Activated CD4-positive, CD25-positive, alpha-beta regulatory T cell treated with anti-CD3 and anti-CD28 coated beads, Interleukin-2, amount 50 U/mL, for 72 hours (primary cell): ENCODE measurements around the gene COL9A3.
"Not testable (repeated sequence)": the region's sequence is repeated elsewhere in the genome, so short reads cannot be mapped to it uniquely, and the experiment has no call there.

ENCODE experiments used
- DNase-seq: peaks from one replicate; pipeline ENCODE4 v3.0.0; 2021

Gene COL9A3

DNA sequence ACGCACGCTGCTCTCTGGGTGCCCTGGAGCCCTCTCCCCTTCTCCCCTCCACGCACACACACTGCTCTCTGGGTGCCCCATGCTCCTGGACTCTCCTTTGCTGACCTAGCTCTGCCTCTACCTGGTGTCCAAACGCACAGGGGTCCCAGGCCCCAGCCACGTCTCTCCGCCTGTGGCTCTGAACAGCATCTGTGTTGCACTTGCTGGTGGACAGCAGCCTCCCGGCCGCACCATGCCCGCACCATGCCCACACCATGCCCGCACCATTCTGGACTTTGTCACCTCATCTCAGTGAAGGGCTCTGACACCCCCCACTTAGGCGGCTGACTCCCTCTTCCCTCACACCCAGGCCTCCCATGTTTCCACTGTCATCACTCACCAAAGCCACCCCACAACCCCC lies 23.0 kb downstream of the COL9A3 start:
- no peak for DNase-seq

GRCh38 chr20:62840244-62841197 lies 23.7 kb downstream of the COL9A3 start:
- no peak for DNase-seq

DNA sequence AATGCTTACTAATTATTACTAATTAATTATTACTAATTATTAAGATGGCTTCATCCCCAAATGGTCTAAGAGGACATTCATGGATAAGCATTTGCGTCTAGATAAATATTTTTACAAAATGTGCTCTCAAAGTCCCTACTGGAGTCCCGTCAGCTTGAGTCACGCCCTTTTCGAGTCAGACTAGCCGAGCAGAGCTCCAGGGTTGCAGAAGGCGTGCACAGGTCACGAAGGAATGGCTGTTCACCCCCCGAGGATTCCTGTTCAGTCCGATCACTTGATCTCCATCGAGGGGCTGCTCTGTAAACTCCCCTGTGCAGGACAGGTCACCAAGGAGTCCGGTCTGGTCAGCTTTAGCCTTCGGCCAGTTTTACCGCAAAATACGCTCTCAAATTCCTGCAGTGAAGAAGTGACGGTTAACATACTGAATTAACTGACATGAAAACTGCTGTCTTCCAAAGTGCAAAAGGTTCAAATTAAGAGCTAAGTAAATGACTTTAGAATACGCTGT lies 24.9 kb downstream of the COL9A3 start:
- DNase-seq, result no peak

DNA sequence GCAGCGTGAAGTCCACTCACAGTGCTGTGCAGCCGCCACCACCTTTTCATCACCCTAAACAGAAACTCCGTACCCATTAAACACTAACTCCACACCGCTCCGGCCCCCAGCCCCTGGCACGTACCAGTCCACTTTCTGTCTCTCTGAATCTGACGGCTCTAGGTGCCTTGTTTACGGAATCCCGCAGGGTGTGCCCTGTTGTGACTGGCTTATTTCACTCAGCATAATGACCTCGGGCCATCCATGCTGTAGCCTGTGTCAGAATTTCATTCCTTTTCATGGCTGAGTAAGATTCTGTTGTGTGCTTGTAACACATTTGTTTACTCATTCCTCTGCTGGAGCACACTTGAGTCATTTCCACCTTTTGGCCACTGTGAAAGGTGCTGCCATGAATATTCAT lies 26.8 kb downstream of the COL9A3 start:
- no peak for DNase-seq

GRCh38 chr20:62844182-62844581 lies 27.3 kb downstream of the COL9A3 start:
- no peak for DNase-seq

GRCh38 chr20:62845416-62846160 lies 28.7 kb downstream of the COL9A3 start:
- DNase-seq, result no peak

DNA sequence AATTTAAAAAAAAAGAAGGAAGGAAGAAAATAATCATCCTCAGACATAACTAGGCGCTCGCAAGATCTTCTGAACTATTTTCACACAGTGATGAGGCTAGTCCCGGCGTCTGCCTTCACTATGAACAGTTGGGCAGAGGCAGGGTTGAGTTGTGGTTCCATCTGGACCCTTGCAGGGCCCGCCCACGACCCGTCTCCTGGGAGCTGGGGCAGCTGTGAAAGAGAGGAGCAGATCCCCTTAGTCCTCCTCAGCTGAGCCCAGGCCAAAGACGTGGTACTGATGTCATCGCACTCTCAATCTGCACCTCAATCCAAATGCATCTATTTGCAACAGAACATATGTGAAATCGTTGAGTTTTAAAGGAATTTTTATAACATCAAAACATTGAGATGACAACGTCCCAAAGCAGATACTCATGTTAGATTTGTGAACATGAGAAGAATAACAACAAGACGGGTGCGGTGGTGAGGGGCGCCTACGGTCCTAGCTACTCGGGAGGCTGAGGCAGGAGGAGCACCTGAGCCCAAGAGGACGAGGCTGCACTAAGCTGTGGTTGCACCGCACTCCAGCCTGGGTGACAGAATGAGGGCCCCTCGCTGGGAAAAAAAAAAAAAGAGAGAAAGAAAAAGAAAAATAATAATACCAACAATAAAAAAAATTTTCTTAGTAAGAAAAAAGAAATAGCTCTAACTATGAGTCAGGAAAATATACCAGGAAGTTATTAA lies 29.5 kb downstream of the COL9A3 start:
- no peak for DNase-seq

- DNase-seq, result not testable (repeated sequence)
These were observed 32.1 kb downstream of the COL9A3 start for GRCh38 chr20:62848917-62849316.

DNA sequence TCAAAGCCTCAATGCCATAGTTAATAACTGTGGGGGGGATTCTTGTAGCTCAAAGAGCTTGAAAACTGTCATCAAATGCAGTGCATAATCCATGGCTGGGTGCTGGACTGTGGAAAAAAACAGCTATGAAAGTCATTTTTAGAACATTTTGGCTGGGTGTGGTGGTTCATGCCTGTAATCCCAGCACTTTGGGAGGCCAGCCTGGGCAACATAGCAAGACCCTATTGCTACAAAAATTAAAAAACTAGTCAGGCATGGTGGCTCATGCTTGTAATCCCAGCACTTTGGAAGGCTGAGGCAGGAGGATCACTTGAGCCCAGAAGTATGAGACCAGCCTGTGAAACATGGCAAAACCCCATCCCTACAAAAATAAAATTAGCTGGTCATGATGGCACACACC lies 32.6 kb downstream of the COL9A3 start:
- DNase-seq, result no peak

GRCh38 chr20:62850333-62850974 lies 33.6 kb downstream of the COL9A3 start:
- no peak for DNase-seq

- DNase-seq, result no peak
These were observed 35.3 kb downstream of the COL9A3 start for GRCh38 chr20:62852196-62852595.

GRCh38 chr20:62852841-62853240 lies 36.0 kb downstream of the COL9A3 start:
- no peak for DNase-seq

- DNase-seq, result not testable (repeated sequence)
These were observed 36.5 kb downstream of the COL9A3 start for GRCh38 chr20:62853304-62853703.

- DNase-seq, result no peak
These were observed 37.3 kb downstream of the COL9A3 start for GRCh38 chr20:62854121-62854520.

DNA sequence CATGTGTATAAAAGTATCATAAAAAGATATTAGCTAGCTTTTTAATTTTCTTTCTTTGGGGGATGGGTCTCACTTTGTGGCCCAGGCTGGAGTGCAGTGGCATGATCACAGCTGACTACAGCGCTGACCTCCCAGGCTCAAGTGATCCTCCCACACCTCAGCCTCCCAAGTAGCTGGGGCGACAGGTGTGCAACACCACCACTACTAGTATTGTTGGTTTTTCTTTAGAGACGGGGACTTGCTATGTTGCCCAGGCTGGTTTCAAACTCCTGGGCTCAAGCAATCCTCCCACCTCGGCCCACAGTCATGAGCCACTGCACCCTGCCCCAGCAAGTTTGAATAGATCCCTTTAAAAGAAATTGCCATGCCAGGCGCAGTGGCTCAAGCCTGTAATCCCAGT lies 38.3 kb downstream of the COL9A3 start:
- DNase-seq, result no peak

- DNase-seq, result no peak
These were observed 40.2 kb downstream of the COL9A3 start for GRCh38 chr20:62856931-62857619.

DNA sequence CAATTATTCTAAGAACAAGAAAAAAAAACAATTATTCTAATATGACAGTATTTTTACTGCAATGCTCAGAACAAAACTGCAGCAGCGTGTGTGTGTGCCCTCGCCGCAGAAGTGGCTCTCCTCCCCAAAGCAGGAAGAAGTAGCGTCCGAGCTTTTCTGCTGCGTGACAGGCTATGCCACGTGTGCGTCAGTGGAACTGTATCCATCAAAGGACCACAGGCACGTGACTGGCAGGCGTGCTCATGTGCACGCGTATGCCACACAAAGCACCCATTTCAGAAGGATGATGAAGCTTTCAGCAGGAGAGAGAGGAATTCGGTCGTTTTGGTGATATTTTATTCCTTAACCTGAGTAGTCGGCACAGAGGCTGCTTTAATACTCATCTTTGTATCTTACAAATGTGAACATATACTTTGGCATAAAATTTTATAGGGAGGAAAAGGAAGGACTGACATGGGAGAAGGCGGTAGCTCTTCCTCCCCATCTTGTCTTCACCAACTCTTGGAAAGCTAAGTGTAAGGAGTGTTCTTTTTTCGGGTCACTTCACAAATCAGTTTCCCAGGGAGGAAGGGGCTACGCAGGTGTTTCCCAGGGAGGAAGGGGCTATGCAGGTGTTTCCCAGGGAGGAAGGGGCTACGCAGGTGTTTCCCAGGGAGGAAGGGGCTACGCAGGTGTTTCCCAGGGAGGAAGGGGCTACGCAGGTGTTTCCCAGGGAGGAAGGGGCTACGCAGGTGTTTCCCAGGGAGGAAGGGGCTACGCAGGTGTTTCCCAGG lies 41.4 kb downstream of the COL9A3 start:
- no peak for DNase-seq

DNA sequence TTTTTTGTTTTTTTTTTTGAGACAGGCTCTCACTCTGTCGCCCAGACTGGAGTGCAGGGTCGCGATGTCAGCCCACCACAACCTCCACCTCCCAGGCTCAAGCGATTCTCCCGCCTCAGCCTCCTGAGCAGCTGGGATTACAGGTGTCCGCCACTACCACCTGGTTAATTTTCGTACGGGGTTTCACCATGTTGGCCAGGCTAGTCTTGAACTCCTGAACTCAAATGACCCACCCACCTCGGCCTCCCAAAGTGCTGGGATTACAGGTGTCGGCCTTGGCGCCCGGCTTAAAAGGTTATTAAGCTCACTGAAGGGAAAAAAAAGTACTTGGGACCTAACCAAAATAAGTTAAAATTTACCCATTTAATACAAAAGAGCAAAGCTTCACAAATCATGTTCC lies 42.9 kb downstream of the COL9A3 start:
- no peak for DNase-seq

- no peak for DNase-seq
These were observed 43.6 kb downstream of the COL9A3 start for GRCh38 chr20:62860391-62860923.

GRCh38 chr20:62860924-62861691 lies 44.3 kb downstream of the COL9A3 start:
- DNase-seq, result peak; percentile 57
